ENCODE results near the gene UPF3A.

Gene UPF3A

DNA sequence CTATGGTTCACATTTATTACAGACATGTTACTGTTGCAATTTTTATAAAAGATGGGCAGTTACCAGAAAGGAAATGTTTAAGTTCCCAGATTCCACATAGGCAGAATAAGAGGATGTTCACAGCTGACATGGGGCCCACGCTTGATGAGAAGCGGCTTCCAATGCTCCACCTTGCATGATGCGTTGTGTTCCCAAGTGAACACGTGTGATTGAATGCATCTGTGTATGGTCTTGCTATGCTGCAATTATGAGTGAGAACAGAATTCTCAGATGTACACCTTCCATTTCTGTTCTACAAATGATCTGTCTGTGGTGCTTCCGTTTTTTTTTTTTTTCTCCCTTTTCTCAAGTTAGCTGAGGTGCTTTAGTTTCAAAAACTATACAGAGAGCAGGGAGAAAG lies 15.5 kb downstream of the UPF3A start:
- Histone ChIP-seq H3K9ac (ENCODE audit: low read depth, low read length, poor library complexity, severe bottlenecking) (no peak overlapping the region), H3K9me3 (ENCODE audit: insufficient read depth, low read depth, low read length) (no peaks in the 10 kb centered on the region), H3K9me2 (replicated peaks; ENCODE audit: low read depth, low read length) (no peaks in the 10 kb centered on the region), H4K20me1 (ENCODE audit: insufficient read depth, low read length, poor library complexity, severe bottlenecking) (no peaks in the 10 kb centered on the region), H3F3A (ENCODE audit: low read depth) (no peaks in the 10 kb centered on the region), H2AFZ (ENCODE audit: low read length) (no peak overlapping the region), H3K79me2 (ENCODE audit: insufficient read depth, low read length) (peaks cover 15% of the 10 kb centered on the region; the same call in 1 of the 2 replicates), H3K27me3 (ENCODE audit: insufficient read depth, low read length, poor library complexity, severe bottlenecking) (no peaks in the 10 kb centered on the region), H3K4me1 (ENCODE audit: insufficient read depth, low read length, poor library complexity, severe bottlenecking) (no peaks in the 10 kb centered on the region), H3K36me3 (ENCODE audit: insufficient read depth, low read length) (peaks cover 59% of the 10 kb centered on the region; the same call in 1 of the 2 replicates), H3K4me3 (ENCODE audit: low read length, poor library complexity, severe bottlenecking) (no peak overlapping the region), H3K4me2 (ENCODE audit: low read depth, low read length, poor library complexity, severe bottlenecking) (no peak overlapping the region)
- TF ChIP-seq EZH2phosphoT487 (IDR thresholded peaks at IDR 0.05; ENCODE audit: borderline replicate concordance), result no peak
- TF ChIP-seq, protein P1, sequence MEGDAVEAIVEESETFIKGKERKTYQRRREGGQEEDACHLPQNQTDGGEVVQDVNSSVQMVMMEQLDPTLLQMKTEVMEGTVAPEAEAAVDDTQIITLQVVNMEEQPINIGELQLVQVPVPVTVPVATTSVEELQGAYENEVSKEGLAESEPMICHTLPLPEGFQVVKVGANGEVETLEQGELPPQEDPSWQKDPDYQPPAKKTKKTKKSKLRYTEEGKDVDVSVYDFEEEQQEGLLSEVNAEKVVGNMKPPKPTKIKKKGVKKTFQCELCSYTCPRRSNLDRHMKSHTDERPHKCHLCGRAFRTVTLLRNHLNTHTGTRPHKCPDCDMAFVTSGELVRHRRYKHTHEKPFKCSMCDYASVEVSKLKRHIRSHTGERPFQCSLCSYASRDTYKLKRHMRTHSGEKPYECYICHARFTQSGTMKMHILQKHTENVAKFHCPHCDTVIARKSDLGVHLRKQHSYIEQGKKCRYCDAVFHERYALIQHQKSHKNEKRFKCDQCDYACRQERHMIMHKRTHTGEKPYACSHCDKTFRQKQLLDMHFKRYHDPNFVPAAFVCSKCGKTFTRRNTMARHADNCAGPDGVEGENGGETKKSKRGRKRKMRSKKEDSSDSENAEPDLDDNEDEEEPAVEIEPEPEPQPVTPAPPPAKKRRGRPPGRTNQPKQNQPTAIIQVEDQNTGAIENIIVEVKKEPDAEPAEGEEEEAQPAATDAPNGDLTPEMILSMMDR (conservative IDR thresholded peaks at IDR 0.05; ENCODE audit: low read length), result no peak

DNA sequence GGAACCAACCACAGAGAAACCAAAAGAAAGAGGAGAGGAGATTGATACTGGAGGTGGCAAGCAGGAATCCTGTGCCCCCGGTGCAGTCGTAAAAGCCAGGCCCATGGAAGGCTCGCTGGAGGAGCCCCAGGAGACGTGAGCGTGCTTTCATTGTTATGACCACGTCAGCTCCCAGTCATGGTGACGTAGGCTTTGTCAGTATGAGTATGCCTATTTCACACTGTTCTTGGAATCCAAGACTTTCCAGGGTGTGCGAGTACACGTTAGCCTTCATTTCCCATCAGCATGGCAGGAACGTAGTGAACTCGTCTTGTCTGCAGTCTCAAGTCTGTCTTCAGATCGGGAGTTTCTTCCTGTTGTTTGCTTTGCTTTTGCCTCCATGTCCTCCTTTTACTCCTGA lies 17.5 kb downstream of the UPF3A start:
- Histone ChIP-seq H3K4me1 (ENCODE audit: insufficient read depth, low read length, poor library complexity, severe bottlenecking) (no peaks in the 10 kb centered on the region), H3F3A (ENCODE audit: low read depth) (no peaks in the 10 kb centered on the region), H3K9ac (ENCODE audit: low read depth, low read length, poor library complexity, severe bottlenecking) (no peak overlapping the region), H3K9me3 (ENCODE audit: insufficient read depth, low read depth, low read length) (no peaks in the 10 kb centered on the region), H3K9me2 (replicated peaks; ENCODE audit: low read depth, low read length) (no peaks in the 10 kb centered on the region), H2AFZ (ENCODE audit: low read length) (no peak overlapping the region), H3K4me2 (ENCODE audit: low read depth, low read length, poor library complexity, severe bottlenecking) (no peak overlapping the region), H3K36me3 (ENCODE audit: insufficient read depth, low read length) (peaks cover 65% of the 10 kb centered on the region; the same call in 1 of the 2 replicates), H3K79me2 (ENCODE audit: insufficient read depth, low read length) (peaks cover 12% of the 10 kb centered on the region; the same call in 1 of the 2 replicates), H3K4me3 (ENCODE audit: low read length, poor library complexity, severe bottlenecking) (no peak overlapping the region), H4K20me1 (ENCODE audit: insufficient read depth, low read length, poor library complexity, severe bottlenecking) (no peaks in the 10 kb centered on the region), H3K27me3 (ENCODE audit: insufficient read depth, low read length, poor library complexity, severe bottlenecking) (no peaks in the 10 kb centered on the region)
- TF ChIP-seq, protein P1 (conservative IDR thresholded peaks at IDR 0.05; ENCODE audit: low read length), result no peak
- no peak for TF ChIP-seq EZH2phosphoT487 (IDR thresholded peaks at IDR 0.05; ENCODE audit: borderline replicate concordance)

DNA sequence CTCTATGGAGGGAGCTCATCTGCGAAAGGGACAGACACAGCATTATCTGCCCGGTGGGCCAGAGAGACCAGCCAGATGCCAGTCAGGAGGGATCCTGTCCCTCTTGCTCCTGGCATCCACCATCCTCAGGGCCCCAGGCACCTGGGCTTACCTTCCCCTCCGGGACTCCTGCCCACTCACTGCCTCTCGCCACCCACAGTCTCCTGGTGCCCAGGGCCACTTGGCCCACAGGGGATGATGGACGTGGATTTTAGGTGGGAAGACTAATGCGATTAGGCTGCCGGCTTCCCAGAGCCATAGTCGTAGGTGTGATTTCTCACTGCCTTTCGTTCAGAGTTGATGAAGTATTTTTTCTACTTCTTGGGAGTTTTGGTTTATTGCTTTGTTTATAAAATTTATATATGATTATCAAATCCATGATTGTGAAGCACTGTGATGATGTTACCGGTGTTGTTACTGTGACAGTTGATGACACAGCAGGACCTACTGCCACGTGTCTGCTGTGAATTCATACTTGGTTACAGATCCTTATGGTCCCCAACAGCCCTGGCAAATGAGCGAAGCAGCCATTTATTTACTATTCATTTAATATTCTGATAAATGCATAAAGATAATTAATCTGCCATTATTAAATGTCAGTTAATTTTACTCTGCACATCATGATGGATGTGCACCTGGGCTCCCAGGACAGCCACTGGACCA lies 18.4 kb downstream of the UPF3A start:
- Histone ChIP-seq H3K9me3 (ENCODE audit: insufficient read depth, low read depth, low read length) (no peaks in the 10 kb centered on the region), H3K9me2 (replicated peaks; ENCODE audit: low read depth, low read length) (no peaks in the 10 kb centered on the region), H3K36me3 (ENCODE audit: insufficient read depth, low read length) (peaks cover 69% of the 10 kb centered on the region; the same call in 1 of the 2 replicates), H3F3A (ENCODE audit: low read depth) (no peaks in the 10 kb centered on the region), H3K27me3 (ENCODE audit: insufficient read depth, low read length, poor library complexity, severe bottlenecking) (no peaks in the 10 kb centered on the region), H3K9ac (ENCODE audit: low read depth, low read length, poor library complexity, severe bottlenecking) (no peak overlapping the region), H3K4me3 (ENCODE audit: low read length, poor library complexity, severe bottlenecking) (no peak overlapping the region), H2AFZ (ENCODE audit: low read length) (no peak overlapping the region), H3K79me2 (ENCODE audit: insufficient read depth, low read length) (peaks cover 7% of the 10 kb centered on the region; the same call in 1 of the 2 replicates), H3K4me1 (ENCODE audit: insufficient read depth, low read length, poor library complexity, severe bottlenecking) (no peaks in the 10 kb centered on the region), H4K20me1 (ENCODE audit: insufficient read depth, low read length, poor library complexity, severe bottlenecking) (no peaks in the 10 kb centered on the region), H3K4me2 (ENCODE audit: low read depth, low read length, poor library complexity, severe bottlenecking) (no peak overlapping the region)
- no peak for TF ChIP-seq EZH2phosphoT487 (IDR thresholded peaks at IDR 0.05; ENCODE audit: borderline replicate concordance)
- TF ChIP-seq, protein P1 (conservative IDR thresholded peaks at IDR 0.05; ENCODE audit: low read length), result no peak

Data from Loucy (cell line).